ENCODE results near the gene MPO. TPM values are rescaled to one million over a fixed set of nuclear protein-coding genes. Genes with fewer than 3 reads are reported as not detected.

Gene MPO
- total RNA-seq, 1 experiment from 2014 or later = not detected

- H3K4me3 Mint-ChIP-seq = no peak overlapping the region
- H3K36me3 Mint-ChIP-seq (ENCODE audit: insufficient read depth in 1 of 3, low read depth in 3 of 3) = no peaks in the 10 kb centered on the region
- Histone ChIP-seq H2BK15ac (ENCODE audit: low read depth, low read length) (no peak overlapping the region), H3T11ph (ENCODE audit: low read length) (no peak overlapping the region), H3K4me1 (ENCODE audit: insufficient read depth, low read length) (no peaks in the 10 kb centered on the region), H3K56ac (ENCODE audit: insufficient read length, low read depth, low read length) (no peak overlapping the region), H4K91ac (ENCODE audit: insufficient read length, low read depth, low read length) (no peak overlapping the region), H3K23me2 (ENCODE audit: insufficient read length, low read depth, low read length, poor library complexity, severe bottlenecking) (no peaks in the 10 kb centered on the region), H3K14ac (ENCODE audit: insufficient read depth, low read length) (no peak overlapping the region), H3K23ac (ENCODE audit: insufficient read length, low read depth, low read length) (no peak overlapping the region), H4K20me1 (ENCODE audit: control insufficient read depth, insufficient read depth, insufficient read length) (no peaks in the 10 kb centered on the region), H2BK5ac (ENCODE audit: insufficient read length, low read length) (no peak overlapping the region), H3K27ac (ENCODE audit: insufficient read length, low read depth, low read length) (no peak overlapping the region), H3K18ac (ENCODE audit: insufficient read length, low read depth, low read length) (no peak overlapping the region), H3K4ac (ENCODE audit: low read depth, low read length) (no peak overlapping the region), H2BK120ac (ENCODE audit: low read depth, low read length, poor library complexity, severe bottlenecking) (no peak overlapping the region), H2BK12ac (ENCODE audit: insufficient read length, low read depth, low read length) (no peak overlapping the region), H2BK20ac (ENCODE audit: low read depth, low read length, poor library complexity, severe bottlenecking) (no peak overlapping the region), H3K79me1 (ENCODE audit: insufficient read depth, low read depth, low read length, poor library complexity, severe bottlenecking) (no peaks in the 10 kb centered on the region), H2AFZ (ENCODE audit: low read length) (no peak overlapping the region), H3K27me3 (ENCODE audit: insufficient read depth, low read length) (no peaks in the 10 kb centered on the region), H3K9ac (ENCODE audit: extremely low read depth, insufficient read length, low read length) (no peak overlapping the region), H4K8ac (replicated peaks; ENCODE audit: insufficient read length, low read depth, low read length) (no peak overlapping the region), H2AK5ac (ENCODE audit: insufficient read length, low read length) (no peak overlapping the region), H3K4me2 (ENCODE audit: insufficient read depth, insufficient read length, low read length) (no peak overlapping the region), H4K5ac (ENCODE audit: insufficient read length, low read depth, low read length) (no peak overlapping the region), H3K79me2 (ENCODE audit: insufficient read depth, low read length) (no peaks in the 10 kb centered on the region), H3K9me3 (ENCODE audit: control insufficient read depth, low read depth, low read length) (no peaks in the 10 kb centered on the region)
- no peak for DNase-seq
- no peaks in the 10 kb centered on the region for H3K9me3 Mint-ChIP-seq
- no peak overlapping the region; a peak in 2 of 7 replicates for H3K27ac Mint-ChIP-seq
- H3K4me1 Mint-ChIP-seq = peaks cover 3 to 12% of the 10 kb centered on the region in 2 experiments; a peak in 3 of 4 replicates
- H3K27me3 Mint-ChIP-seq (ENCODE audit: low read depth) = peaks cover 3% of the 10 kb centered on the region
- no CpG with 5 or more reads among the region's 6 CpGs for WGBS (ENCODE audit: extremely low coverage, insufficient read length, low lambda C conversion rate)
- TF ChIP-seq CTCF (conservative IDR thresholded peaks at IDR 0.05) = no peak
Observed at GRCh38 chr17:58314706-58315015, 33.9 kb upstream of the MPO start.
